ENCODE results near the gene PTCD3.

GRCh38 chr2:86062043-86062442 lies 44.0 kb upstream of the PTCD3 start:
- TF ChIP-seq, protein P1, sequence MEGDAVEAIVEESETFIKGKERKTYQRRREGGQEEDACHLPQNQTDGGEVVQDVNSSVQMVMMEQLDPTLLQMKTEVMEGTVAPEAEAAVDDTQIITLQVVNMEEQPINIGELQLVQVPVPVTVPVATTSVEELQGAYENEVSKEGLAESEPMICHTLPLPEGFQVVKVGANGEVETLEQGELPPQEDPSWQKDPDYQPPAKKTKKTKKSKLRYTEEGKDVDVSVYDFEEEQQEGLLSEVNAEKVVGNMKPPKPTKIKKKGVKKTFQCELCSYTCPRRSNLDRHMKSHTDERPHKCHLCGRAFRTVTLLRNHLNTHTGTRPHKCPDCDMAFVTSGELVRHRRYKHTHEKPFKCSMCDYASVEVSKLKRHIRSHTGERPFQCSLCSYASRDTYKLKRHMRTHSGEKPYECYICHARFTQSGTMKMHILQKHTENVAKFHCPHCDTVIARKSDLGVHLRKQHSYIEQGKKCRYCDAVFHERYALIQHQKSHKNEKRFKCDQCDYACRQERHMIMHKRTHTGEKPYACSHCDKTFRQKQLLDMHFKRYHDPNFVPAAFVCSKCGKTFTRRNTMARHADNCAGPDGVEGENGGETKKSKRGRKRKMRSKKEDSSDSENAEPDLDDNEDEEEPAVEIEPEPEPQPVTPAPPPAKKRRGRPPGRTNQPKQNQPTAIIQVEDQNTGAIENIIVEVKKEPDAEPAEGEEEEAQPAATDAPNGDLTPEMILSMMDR (IDR thresholded peaks at IDR 0.05) = no peak
- TF ChIP-seq POLR2A (IDR thresholded peaks at IDR 0.05) = peak in 1 of 2 donors; percentile 12
